Prostate gland (tissue), 2 donors: ENCODE measurements around the gene MYH7B.

ENCODE experiments used
- CTCF ChIP-seq, 4 experiments: fragments of 200-600 bp in 2 of 4; fragments of 450-650 bp in 2 of 4; sonication (generic) in 2 of 4; IDR thresholded peaks; 1 replicate in 3 of 4; 2 replicates in 1 of 4; pipeline ENCODE4 v1.5.1; 2016 to 2019; ENCODE audit warnings: antibody characterized with exemption in 4 of 4, mild to moderate bottlenecking in 2 of 4, moderate library complexity in 2 of 4
- POLR2A ChIP-seq: fragments of 450-650 bp; IDR thresholded peaks from one replicate; pipeline ENCODE4 v1.6.1; 2016; ENCODE audit warnings: antibody characterized with exemption, mild to moderate bottlenecking

- no peak for TF ChIP-seq CTCF (IDR thresholded peaks at IDR 0.05)
- no peak for TF ChIP-seq POLR2A
Observed at GRCh38 chr20:34926581-34926980, 29.1 kb upstream of the MYH7B start.
